PC-9 (cell line): Measurements from ENCODE around the gene ATP11A.

Experiments
- CTCF ChIP-seq: fragments of 200-600 bp; sonication (generic); conservative IDR thresholded peaks from 2 replicates; pipeline ENCODE4 v1.6.1; 2017; ENCODE audit warnings: mixed run types, antibody characterized with exemption, mild to moderate bottlenecking, moderate library complexity
- EZH2 ChIP-seq: fragments of 200-600 bp; sonication (generic); IDR thresholded peaks from 2 replicates; pipeline ENCODE4 v1.8.0; 2017; ENCODE audit warnings: antibody characterized with exemption, low read depth

GRCh38 chr13:112892426-112893206 is 202.8 kb downstream of the ATP11A start:
- TF ChIP-seq CTCF (no peak), EZH2 (no peak)
